HepG2 (cell line): ENCODE data around the gene EMILIN1. TPM values are rescaled to one million over a fixed set of nuclear protein-coding genes. Genes with fewer than 3 reads are reported as not detected.

Experiments used
- BCL6 ChIP-seq: IDR thresholded peaks from 2 replicates; pipeline ENCODE4 v1.6.1; 2016; ENCODE audit warnings: missing genetic modification reagents, missing compliant biosample characterization
- DNMT3B ChIP-seq: conservative IDR thresholded peaks from 2 replicates; pipeline ENCODE4 v1.6.1; 2016; ENCODE audit warnings: missing biosample characterization, control low read depth
- ELF1 ChIP-seq: sonication (generic); formaldehyde crosslinking; IDR thresholded peaks from 2 replicates; pipeline ENCODE4 v1.4.0; 2020; ENCODE audit warnings: missing genetic modification reagents
- HNRNPK ChIP-seq: fragments of 200-400 bp; formaldehyde crosslinking; IDR thresholded peaks from 2 replicates; pipeline ENCODE4 v1.6.1; 2018; ENCODE audit warnings: low read length, low read depth, moderate library complexity, mild to moderate bottlenecking; ENCODE audit not compliant: poor library complexity, severe bottlenecking
- HNRNPLL ChIP-seq: fragments of 200-400 bp; formaldehyde crosslinking; IDR thresholded peaks from 2 replicates; pipeline ENCODE4 v1.6.1; 2017; ENCODE audit warnings: mild to moderate bottlenecking, low read depth, low read length; ENCODE audit not compliant: poor library complexity, severe bottlenecking
- KLF9 ChIP-seq: IDR thresholded peaks from 2 replicates; pipeline ENCODE4 v1.6.1; 2016; ENCODE audit warnings: low read depth
- PCBP1 ChIP-seq: fragments of 200-400 bp; formaldehyde crosslinking; IDR thresholded peaks from 2 replicates; pipeline ENCODE4 v1.6.1; 2017; ENCODE audit warnings: mild to moderate bottlenecking, low read depth, low read length, borderline replicate concordance
- SRSF4 ChIP-seq: fragments of 200-400 bp; formaldehyde crosslinking; IDR thresholded peaks from one replicate; pipeline ENCODE4 v1.6.1; 2018; ENCODE audit warnings: mild to moderate bottlenecking, low read depth, low read length, moderate library complexity; ENCODE audit not compliant: poor library complexity, severe bottlenecking
- TAF1 ChIP-seq: sonication (generic); formaldehyde crosslinking; IDR thresholded peaks from 2 replicates; pipeline ENCODE4 v1.4.0; 2020; ENCODE audit warnings: missing genetic modification reagents
- ZBTB1 ChIP-seq: sonication (generic); formaldehyde crosslinking; IDR thresholded peaks from 2 replicates; pipeline ENCODE4 v1.4.0; 2020; ENCODE audit warnings: missing genetic modification reagents, borderline replicate concordance
- ZNF746 ChIP-seq: sonication (generic); formaldehyde crosslinking; IDR thresholded peaks from 2 replicates; pipeline ENCODE4 v1.8.0; 2022; ENCODE audit warnings: mild to moderate bottlenecking, missing genetic modification reagents
- polyA plus RNA-seq, 8 experiments: library from polyadenylated mRNA; depleted of rRNA in 3 of 8; stranded (reverse) in 7 of 8; unstranded in 1 of 8; fragments of >200 nt; fragmentation: Illumina TruSeq in 4 of 8; extraction: Trizol in 4 of 8; gene quantifications; 2 replicates each; pipeline versions ENCODE4 v1.2.1 to v1.2.3, GENCODE V29; 2011 to 2016; ENCODE audit warnings: low read depth in 4 of 8, missing spikeins in 1 of 8, mixed read lengths in 1 of 8; ENCODE audit not compliant: insufficient read depth in 1 of 8
- total RNA-seq, 5 experiments: library from RNA; depleted of rRNA; stranded (reverse); fragments of >200 nt; fragmentation: Illumina TruSeq; extraction: Trizol; gene quantifications; 2 replicates each; pipeline ENCODE4 v1.2.3, GENCODE V29; 2016; ENCODE audit warnings: low read depth in 1 of 5
- TF ChIP-seq, protein P1 (sequence below): sonication (generic); formaldehyde crosslinking; IDR thresholded peaks from 2 replicates; pipeline ENCODE4 v1.4.0; 2020; ENCODE audit warnings: mild to moderate bottlenecking, missing genetic modification reagents
- TF ChIP-seq, protein P2 (sequence below): sonication (generic); formaldehyde crosslinking; IDR thresholded peaks from 2 replicates; pipeline ENCODE4 v1.4.0; 2020; ENCODE audit warnings: missing genetic modification reagents, borderline replicate concordance
- TF ChIP-seq, protein P3 (sequence below): sonication (generic); formaldehyde crosslinking; IDR thresholded peaks from 2 replicates; pipeline ENCODE4 v1.5.1; 2020; ENCODE audit warnings: mild to moderate bottlenecking, missing genetic modification reagents, moderate library complexity
- TF ChIP-seq, protein P4 (sequence below): IDR thresholded peaks from 2 replicates; pipeline ENCODE4 v1.6.1; 2012; ENCODE audit warnings: inconsistent platforms

EMILIN1 gene
- total and polyA plus RNA-seq, 2 of the 13 experiments (the other 11 are each of a cell fraction or from before 2014, with no cell fraction given), result 8.1 to 9.7 TPM

DNA sequence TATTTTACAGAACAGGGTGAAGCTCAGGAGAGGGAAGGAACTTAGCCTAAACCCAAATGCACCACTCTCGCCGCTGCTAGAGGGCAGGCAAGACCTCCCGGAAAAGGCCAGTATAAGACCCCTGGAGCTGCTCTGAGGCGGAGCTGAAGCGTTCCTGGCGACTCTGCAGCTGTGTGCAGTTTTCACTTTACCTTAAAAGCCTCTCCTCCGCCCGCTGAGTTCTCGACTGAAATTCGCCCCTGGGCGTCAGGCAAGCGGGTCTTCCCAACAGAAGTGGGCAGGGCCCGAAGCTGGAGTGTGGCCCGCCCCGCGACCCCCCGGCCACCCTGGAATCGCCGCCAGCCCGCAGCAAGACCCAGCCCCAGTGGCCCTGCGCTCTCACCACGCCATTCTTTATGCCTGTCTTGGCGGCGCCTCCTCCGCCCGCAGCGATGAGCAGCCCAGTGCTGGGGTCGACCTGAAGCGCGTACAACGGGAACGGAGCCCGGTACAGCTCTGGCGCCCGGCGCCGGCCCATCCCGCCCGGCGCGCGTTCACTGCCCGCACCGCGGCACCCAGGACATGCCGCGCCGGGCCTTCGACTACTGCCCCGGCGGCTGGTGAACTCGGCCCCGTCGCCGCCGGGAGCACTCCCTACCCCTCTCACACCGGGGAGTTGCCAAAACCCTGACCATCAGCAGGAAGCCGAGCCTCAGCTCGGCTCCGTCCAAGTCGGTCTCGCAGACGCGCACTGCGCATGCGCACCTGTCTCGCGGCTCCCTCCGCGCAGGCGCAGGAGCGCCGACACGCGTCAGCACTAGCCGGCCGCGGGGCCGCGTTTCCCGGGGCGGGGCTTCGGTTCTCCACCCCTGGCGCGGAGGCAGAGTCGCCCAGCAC lies 55.7 kb downstream of the EMILIN1 start, which contains the start of gene PREB (continued):
- TF ChIP-seq, protein P1, sequence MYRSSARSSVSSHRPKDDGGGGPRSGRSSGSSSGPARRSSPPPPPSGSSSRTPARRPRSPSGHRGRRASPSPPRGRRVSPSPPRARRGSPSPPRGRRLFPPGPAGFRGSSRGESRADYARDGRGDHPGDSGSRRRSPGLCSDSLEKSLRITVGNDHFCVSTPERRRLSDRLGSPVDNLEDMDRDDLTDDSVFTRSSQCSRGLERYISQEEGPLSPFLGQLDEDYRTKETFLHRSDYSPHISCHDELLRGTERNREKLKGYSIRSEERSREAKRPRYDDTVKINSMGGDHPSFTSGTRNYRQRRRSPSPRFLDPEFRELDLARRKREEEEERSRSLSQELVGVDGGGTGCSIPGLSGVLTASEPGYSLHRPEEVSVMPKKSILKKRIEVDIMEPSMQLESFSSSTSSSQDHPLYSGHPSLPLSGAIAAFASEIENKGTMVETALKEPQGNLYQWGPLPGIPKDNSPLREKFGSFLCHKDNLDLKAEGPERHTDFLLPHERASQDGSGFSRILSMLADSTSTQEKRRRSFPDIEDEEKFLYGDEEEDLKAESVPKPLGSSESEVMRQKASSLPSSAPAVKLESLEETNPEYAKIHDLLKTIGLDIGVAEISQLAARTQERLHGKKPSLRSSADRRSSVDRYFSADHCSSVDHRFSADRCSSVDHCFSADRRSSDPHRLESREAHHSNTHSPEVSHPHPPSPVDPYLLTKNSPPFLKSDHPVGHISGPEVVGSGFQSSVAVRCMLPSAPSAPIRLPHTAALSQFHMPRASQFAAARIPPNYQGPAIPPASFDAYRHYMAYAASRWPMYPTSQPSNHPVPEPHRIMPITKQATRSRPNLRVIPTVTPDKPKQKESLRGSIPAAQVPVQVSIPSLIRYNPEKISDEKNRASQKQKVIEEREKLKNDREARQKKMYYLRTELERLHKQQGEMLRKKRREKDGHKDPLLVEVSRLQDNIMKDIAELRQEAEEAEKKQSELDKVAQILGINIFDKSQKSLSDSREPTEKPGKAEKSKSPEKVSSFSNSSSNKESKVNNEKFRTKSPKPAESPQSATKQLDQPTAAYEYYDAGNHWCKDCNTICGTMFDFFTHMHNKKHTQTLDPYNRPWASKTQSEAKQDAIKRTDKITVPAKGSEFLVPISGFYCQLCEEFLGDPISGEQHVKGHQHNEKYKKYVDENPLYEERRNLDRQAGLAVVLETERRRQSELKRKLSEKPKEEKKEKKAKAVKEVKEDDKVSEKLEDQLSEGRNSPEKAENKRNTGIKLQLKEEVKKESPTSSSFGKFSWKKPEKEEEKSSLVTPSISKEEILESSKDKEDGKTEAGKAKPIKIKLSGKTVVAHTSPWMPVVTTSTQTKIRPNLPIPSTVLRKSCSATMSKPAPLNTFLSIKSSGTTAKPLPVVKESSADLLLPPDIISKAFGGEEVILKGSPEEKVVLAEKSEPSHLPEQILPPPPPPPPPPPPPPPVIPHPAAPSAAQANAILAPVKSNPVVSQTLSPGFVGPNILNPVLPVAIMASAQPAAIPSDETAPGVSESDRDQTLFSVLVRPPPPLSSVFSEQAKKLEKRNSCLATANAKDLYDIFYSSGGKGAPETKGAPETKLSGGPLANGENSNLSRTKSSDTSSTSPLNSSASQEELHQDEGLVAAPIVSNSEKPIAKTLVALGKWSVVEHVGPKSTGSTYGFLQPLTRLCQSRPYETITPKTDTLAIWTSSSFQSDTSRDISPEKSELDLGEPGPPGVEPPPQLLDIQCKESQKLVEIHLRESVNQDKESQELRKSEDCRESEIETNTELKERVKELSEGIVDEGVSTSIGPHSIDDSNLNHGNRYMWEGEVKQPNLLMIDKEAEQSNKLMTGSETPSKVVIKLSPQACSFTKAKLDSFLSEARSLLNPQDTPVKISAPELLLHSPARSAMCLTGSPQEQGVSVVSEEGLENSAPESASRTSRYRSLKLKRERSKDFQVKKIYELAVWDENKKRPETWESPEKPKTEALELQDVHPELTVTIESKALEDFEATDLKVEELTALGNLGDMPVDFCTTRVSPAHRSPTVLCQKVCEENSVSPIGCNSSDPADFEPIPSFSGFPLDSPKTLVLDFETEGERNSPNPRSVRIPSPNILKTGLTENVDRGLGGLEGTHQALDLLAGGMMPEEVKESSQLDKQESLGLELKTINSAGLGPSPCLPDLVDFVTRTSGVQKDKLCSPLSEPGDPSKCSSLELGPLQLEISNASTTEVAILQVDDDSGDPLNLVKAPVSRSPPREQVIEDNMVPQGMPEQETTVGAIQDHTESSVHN (CRISPR knock-in tag), result no peak
- TF ChIP-seq, protein P2, sequence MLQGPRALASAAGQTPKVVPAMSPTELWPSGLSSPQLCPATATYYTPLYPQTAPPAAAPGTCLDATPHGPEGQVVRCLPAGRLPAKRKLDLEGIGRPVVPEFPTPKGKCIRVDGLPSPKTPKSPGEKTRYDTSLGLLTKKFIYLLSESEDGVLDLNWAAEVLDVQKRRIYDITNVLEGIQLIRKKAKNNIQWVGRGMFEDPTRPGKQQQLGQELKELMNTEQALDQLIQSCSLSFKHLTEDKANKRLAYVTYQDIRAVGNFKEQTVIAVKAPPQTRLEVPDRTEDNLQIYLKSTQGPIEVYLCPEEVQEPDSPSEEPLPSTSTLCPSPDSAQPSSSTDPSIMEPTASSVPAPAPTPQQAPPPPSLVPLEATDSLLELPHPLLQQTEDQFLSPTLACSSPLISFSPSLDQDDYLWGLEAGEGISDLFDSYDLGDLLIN (CRISPR knock-in tag), result peak; percentile 22; the same call in 1 of the 2 replicates
- TF ChIP-seq, protein P3, sequence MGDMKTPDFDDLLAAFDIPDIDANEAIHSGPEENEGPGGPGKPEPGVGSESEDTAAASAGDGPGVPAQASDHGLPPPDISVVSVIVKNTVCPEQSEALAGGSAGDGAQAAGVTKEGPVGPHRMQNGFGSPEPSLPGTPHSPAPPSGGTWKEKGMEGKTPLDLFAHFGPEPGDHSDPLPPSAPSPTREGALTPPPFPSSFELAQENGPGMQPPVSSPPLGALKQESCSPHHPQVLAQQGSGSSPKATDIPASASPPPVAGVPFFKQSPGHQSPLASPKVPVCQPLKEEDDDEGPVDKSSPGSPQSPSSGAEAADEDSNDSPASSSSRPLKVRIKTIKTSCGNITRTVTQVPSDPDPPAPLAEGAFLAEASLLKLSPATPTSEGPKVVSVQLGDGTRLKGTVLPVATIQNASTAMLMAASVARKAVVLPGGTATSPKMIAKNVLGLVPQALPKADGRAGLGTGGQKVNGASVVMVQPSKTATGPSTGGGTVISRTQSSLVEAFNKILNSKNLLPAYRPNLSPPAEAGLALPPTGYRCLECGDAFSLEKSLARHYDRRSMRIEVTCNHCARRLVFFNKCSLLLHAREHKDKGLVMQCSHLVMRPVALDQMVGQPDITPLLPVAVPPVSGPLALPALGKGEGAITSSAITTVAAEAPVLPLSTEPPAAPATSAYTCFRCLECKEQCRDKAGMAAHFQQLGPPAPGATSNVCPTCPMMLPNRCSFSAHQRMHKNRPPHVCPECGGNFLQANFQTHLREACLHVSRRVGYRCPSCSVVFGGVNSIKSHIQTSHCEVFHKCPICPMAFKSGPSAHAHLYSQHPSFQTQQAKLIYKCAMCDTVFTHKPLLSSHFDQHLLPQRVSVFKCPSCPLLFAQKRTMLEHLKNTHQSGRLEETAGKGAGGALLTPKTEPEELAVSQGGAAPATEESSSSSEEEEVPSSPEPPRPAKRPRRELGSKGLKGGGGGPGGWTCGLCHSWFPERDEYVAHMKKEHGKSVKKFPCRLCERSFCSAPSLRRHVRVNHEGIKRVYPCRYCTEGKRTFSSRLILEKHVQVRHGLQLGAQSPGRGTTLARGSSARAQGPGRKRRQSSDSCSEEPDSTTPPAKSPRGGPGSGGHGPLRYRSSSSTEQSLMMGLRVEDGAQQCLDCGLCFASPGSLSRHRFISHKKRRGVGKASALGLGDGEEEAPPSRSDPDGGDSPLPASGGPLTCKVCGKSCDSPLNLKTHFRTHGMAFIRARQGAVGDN (CRISPR knock-in tag), result peak; percentile 89
- TF ChIP-seq ZNF746 (no peak), HNRNPK (no peak), KLF9 (CRISPR knock-in tag) (no peak), ELF1 (no peak), TAF1 (CRISPR knock-in tag) (peak; percentile 84), HNRNPLL (peak; percentile 62), PCBP1 (no peak), DNMT3B (CRISPR knock-in tag) (no peak), ZBTB1 (CRISPR knock-in tag) (no peak), SRSF4 (no peak), BCL6 (CRISPR knock-in tag) (no peak)
- TF ChIP-seq, protein P4, sequence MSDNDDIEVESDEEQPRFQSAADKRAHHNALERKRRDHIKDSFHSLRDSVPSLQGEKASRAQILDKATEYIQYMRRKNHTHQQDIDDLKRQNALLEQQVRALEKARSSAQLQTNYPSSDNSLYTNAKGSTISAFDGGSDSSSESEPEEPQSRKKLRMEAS, result peak; percentile 69
